Immature natural killer cell (primary cell): ENCODE results near the gene DCC. TPM values are rescaled to one million over a fixed set of nuclear protein-coding genes. Genes with fewer than 3 reads are reported as not detected.

Experiments
- DNase-seq, 3 donors: peaks; one replicate each; pipeline ENCODE4 v3.0.0; 2022; ENCODE audit warnings: mixed read lengths in 1 of 3
- H3K27ac Mint-ChIP-seq, 6 donors: one replicate each; pipeline ENCODE4 v1.8.0; 2020; ENCODE audit warnings: mixed read lengths in 6 of 6, mild to moderate bottlenecking in 5 of 6, inconsistent platforms in 4 of 6, moderate library complexity in 3 of 6
- H3K27me3 Mint-ChIP-seq, 3 donors: one replicate each; pipeline ENCODE4 v1.8.0; 2020 to 2021; ENCODE audit warnings: low read depth in 3 of 3, mild to moderate bottlenecking in 3 of 3, mixed read lengths in 3 of 3, moderate library complexity in 3 of 3, inconsistent platforms in 1 of 3
- H3K36me3 Mint-ChIP-seq, 3 donors: one replicate each; pipeline ENCODE4 v1.8.0; 2020; ENCODE audit warnings: mixed read lengths in 3 of 3, inconsistent platforms in 2 of 3, mild to moderate bottlenecking in 2 of 3
- H3K4me1 Mint-ChIP-seq, 2 donors: one replicate each; pipeline ENCODE4 v1.8.0; 2020; ENCODE audit warnings: inconsistent platforms in 2 of 2, mild to moderate bottlenecking in 2 of 2, mixed read lengths in 2 of 2, moderate library complexity in 1 of 2
- H3K4me3 Mint-ChIP-seq, 5 donors: one replicate each; pipeline ENCODE4 v1.8.0; 2020; ENCODE audit warnings: mild to moderate bottlenecking in 5 of 5, mixed read lengths in 5 of 5, inconsistent platforms in 3 of 5, moderate library complexity in 3 of 5
- H3K9me3 Mint-ChIP-seq, 6 donors: one replicate each; pipeline ENCODE4 v1.8.0; 2020; ENCODE audit warnings: mild to moderate bottlenecking in 6 of 6, mixed read lengths in 6 of 6, inconsistent platforms in 4 of 6, moderate library complexity in 3 of 6
- polyA plus RNA-seq, 3 donors: library from polyadenylated mRNA; unstranded; fragments of 300-500 nt; fragmentation: Illumina TruSeq; gene quantifications; one replicate each; pipeline ENCODE4 v1.2.3, GENCODE V29; 2021

Gene DCC
- polyA plus RNA-seq, 3 donors from 2014 or later = not detected

DNA sequence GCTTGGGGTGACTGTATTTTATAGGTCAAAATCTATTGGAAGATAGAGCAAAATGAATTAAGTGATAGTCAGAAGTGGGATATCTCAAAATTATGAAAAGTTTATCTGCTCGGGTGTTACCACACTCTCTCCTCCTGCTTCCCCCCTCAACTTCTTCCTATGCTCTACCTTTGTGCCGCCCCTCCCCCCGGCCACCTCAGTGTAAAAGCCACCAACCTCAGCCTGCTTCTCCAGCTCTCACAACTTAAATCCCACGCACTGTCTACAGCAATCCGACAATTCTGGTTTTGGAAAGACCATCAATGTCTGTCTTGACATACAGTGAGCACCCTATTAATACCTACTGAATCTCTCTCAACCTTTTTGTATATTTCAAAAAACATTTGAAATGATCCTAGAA lies 164.6 kb downstream of the DCC start:
- no peaks in the 10 kb centered on the region for H3K36me3 Mint-ChIP-seq
- no peaks in the 10 kb centered on the region for H3K4me1 Mint-ChIP-seq
- H3K27ac Mint-ChIP-seq = no peak overlapping the region
- no peak for DNase-seq
- peaks cover 0 to 2% (median 0%) of the 10 kb centered on the region in 3 donors for H3K27me3 Mint-ChIP-seq
- no peak overlapping the region for H3K4me3 Mint-ChIP-seq
- peaks cover 2 to 12% (median 8%) of the 10 kb centered on the region in 6 donors for H3K9me3 Mint-ChIP-seq

DNA sequence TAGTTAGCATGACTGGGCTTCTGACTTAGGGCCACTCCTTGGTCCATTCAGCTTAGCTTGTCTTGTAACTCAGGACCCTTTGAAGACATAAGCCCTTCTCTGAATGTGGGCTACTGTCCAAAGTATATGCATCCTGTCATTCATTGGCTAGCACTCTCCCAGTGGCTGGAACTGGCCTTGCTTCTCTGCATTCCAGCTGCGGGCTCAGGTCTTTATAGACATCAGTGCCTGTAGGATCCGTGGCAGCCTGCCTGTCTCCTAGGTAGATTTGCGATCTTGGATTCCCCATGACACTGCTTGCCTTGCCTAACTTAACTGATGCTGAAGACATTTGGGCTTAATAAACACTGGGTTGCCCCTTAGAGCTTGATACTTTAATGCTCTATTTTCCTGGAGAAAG lies 170.1 kb downstream of the DCC start:
- H3K4me1 Mint-ChIP-seq = no peaks in the 10 kb centered on the region
- DNase-seq = no peak
- H3K36me3 Mint-ChIP-seq = no peaks in the 10 kb centered on the region
- no peak overlapping the region for H3K27ac Mint-ChIP-seq
- H3K9me3 Mint-ChIP-seq = peaks cover 0 to 22% (median 3%) of the 10 kb centered on the region in 6 donors
- peaks cover 0 to 1% (median 0%) of the 10 kb centered on the region in 3 donors for H3K27me3 Mint-ChIP-seq
- H3K4me3 Mint-ChIP-seq = no peak overlapping the region

DNA sequence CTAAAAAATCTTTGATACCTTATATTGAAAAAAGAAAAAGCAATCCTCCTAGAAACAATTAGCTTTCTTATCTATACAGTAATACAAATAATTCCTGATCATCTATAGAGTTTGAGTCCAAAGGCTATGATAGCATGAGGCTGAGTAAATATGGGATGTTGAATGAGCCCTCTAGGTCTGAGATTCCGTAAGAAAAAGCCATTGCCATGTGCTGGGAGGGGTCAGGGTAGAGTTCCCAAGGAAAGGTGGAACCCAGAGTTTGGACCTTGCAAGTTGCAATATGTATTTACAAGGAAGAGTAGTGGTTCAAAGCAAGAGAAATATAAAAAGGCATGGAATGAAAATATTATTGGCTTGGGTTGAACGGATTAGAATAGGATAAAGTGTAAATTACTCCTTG lies 178.1 kb downstream of the DCC start:
- H3K9me3 Mint-ChIP-seq = peaks cover 0 to 9% (median 5%) of the 10 kb centered on the region in 6 donors
- no peak for DNase-seq
- H3K27me3 Mint-ChIP-seq = no peaks in the 10 kb centered on the region
- no peaks in the 10 kb centered on the region for H3K36me3 Mint-ChIP-seq
- H3K27ac Mint-ChIP-seq = no peak overlapping the region
- H3K4me1 Mint-ChIP-seq = no peaks in the 10 kb centered on the region
- H3K4me3 Mint-ChIP-seq = no peak overlapping the region

- Mint-ChIP-seq H3K9me3 (peaks cover 0 to 9% (median 5%) of the 10 kb centered on the region in 6 donors), H3K27ac (no peak overlapping the region), H3K4me3 (no peak overlapping the region), H3K4me1 (no peaks in the 10 kb centered on the region), H3K36me3 (no peaks in the 10 kb centered on the region), H3K27me3 (no peaks in the 10 kb centered on the region)
- DNase-seq = no peak
These were observed 179.0 kb downstream of the DCC start for GRCh38 chr18:52519021-52519420.

DNA sequence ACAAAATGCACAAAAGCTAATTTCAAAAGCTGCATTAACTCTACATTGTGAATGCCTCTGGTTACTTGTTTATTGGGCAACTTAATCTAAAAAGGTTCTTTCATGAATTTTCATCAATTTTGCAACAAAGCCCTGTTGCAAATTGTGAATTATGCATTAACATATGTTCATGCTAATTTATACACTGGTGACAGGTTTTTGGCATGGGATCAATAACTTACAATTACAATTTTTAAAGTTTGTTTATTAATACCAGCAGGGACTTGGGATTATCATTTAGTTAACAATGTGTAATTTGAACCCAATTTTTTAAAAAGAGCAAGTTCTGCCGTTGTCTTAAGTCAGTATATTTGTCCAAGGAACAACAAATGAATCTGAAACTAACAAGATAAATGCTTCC lies 183.6 kb downstream of the DCC start:
- Mint-ChIP-seq H3K27me3 (no peaks in the 10 kb centered on the region), H3K27ac (no peak overlapping the region), H3K36me3 (no peaks in the 10 kb centered on the region), H3K9me3 (peaks cover 1 to 16% (median 4%) of the 10 kb centered on the region in 6 donors), H3K4me3 (no peak overlapping the region), H3K4me1 (no peaks in the 10 kb centered on the region)
- no peak for DNase-seq

DNA sequence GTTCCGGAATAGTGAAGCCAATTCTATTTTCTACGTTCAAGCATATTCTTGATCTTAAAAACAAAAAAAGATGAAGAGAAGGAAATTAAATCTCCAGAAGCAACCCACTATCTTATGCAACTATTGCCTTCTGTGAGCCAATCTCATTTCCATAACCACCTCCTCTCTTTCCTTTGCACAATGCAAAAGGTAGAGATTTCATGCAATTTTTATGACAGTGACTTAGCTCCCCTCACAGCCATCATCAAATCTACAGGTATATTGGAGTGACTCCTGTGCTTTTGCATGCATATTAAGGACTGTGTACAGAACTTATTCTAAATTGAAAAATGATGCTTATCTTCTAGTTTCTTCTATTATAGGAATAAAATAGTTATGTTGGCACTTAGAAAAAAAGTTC lies 191.8 kb downstream of the DCC start:
- no peaks in the 10 kb centered on the region for H3K4me1 Mint-ChIP-seq
- no peak overlapping the region for H3K4me3 Mint-ChIP-seq
- H3K9me3 Mint-ChIP-seq = peaks cover 0 to 6% (median 3%) of the 10 kb centered on the region in 6 donors
- no peaks in the 10 kb centered on the region for H3K36me3 Mint-ChIP-seq
- no peak overlapping the region for H3K27ac Mint-ChIP-seq
- DNase-seq = no peak
- peaks cover 0 to 1% (median 0%) of the 10 kb centered on the region in 3 donors for H3K27me3 Mint-ChIP-seq

DNA sequence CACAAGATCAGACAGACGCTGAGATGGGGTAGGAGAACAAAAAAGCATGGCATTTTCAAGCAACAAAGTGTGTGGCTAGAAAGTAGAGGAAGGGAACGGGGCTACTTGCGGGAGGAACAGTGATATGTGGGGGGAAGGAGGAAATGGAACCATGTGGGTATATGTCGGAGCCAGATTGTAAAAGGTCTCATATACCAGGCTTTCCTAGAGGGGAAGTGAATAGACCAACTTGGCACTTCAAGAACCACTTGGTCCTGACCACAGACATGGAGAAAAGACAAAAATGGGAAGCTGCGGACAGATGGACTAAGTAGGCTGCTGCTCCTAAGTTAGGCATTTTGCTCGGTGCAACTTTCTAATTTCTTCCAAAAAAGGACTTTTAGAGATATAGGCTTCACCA lies 196.0 kb downstream of the DCC start:
- Mint-ChIP-seq H3K27ac (no peak overlapping the region), H3K4me3 (no peak overlapping the region), H3K4me1 (no peaks in the 10 kb centered on the region), H3K9me3 (peaks cover 0 to 15% (median 4%) of the 10 kb centered on the region in 6 donors), H3K27me3 (peaks cover 0 to 1% (median 0%) of the 10 kb centered on the region in 3 donors), H3K36me3 (no peaks in the 10 kb centered on the region)
- DNase-seq = no peak

- DNase-seq = no peak
- H3K27ac Mint-ChIP-seq = no peak overlapping the region
- H3K9me3 Mint-ChIP-seq = peaks cover 0 to 15% (median 4%) of the 10 kb centered on the region in 6 donors
- no peaks in the 10 kb centered on the region for H3K4me1 Mint-ChIP-seq
- H3K27me3 Mint-ChIP-seq = peaks cover 0 to 1% (median 0%) of the 10 kb centered on the region in 3 donors
- H3K36me3 Mint-ChIP-seq = no peaks in the 10 kb centered on the region
- H3K4me3 Mint-ChIP-seq = no peak overlapping the region
These were observed 197.3 kb downstream of the DCC start for GRCh38 chr18:52537261-52537660.

GRCh38 chr18:52541056-52541455 lies 201.1 kb downstream of the DCC start:
- Mint-ChIP-seq H3K9me3 (peaks cover 2 to 26% (median 5%) of the 10 kb centered on the region in 6 donors), H3K4me3 (no peak overlapping the region), H3K27ac (no peak overlapping the region), H3K4me1 (no peaks in the 10 kb centered on the region), H3K36me3 (no peaks in the 10 kb centered on the region), H3K27me3 (peaks cover 0 to 2% (median 0%) of the 10 kb centered on the region in 3 donors)
- DNase-seq = no peak

DNA sequence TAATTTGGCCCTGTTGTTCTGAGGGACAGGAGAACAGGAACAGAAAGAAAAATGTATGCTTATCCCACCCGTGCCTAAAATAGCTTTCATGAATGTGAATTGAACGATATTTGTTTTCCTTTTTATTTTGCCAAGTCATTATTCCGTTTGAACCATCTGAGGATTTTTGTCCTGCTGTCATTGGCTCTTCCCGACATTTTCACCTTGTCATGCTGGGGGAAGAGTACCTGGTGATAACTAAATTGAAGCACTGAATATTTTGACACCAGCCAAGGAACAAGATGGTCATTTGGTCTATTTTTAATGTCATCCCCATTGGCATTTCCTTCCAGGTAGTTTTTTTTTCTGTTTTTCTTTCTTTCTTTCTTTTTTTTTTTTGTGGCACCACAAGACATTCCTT lies 204.1 kb downstream of the DCC start:
- no peaks in the 10 kb centered on the region for H3K4me1 Mint-ChIP-seq
- peaks cover 0 to 2% (median 0%) of the 10 kb centered on the region in 3 donors for H3K27me3 Mint-ChIP-seq
- H3K9me3 Mint-ChIP-seq = peaks cover 2 to 20% (median 4%) of the 10 kb centered on the region in 6 donors
- no peak overlapping the region for H3K27ac Mint-ChIP-seq
- H3K4me3 Mint-ChIP-seq = no peak overlapping the region
- no peaks in the 10 kb centered on the region for H3K36me3 Mint-ChIP-seq
- no peak for DNase-seq

- H3K27me3 Mint-ChIP-seq = peaks cover 0 to 2% (median 0%) of the 10 kb centered on the region in 3 donors
- no peak overlapping the region for H3K27ac Mint-ChIP-seq
- H3K36me3 Mint-ChIP-seq = no peaks in the 10 kb centered on the region
- DNase-seq = no peak
- H3K4me3 Mint-ChIP-seq = no peak overlapping the region
- no peaks in the 10 kb centered on the region for H3K4me1 Mint-ChIP-seq
- peaks cover 0 to 28% (median 5%) of the 10 kb centered on the region in 6 donors for H3K9me3 Mint-ChIP-seq
These were observed 206.8 kb downstream of the DCC start for GRCh38 chr18:52546686-52547346.

DNA sequence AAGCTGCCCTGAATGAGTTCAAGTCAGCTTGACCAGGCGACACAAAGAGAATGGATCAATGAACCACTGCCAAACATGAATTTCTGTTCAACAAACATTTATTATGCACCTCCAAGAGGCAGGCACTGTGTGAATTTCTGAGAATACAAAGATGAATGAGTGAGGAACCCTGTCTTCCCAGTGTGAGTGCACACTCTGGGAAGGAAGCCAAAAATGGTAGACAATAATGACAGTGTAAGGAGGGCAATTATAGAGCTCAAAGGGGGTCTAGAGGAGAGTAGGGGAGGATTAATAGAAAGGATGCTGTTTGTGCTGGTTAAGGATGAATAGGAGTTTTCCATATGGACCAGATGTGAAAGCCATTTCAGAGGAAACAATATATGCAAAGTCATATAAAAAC lies 213.4 kb downstream of the DCC start:
- Mint-ChIP-seq H3K4me1 (no peaks in the 10 kb centered on the region), H3K9me3 (peaks cover 2 to 13% (median 8%) of the 10 kb centered on the region in 6 donors), H3K4me3 (no peak overlapping the region), H3K36me3 (no peaks in the 10 kb centered on the region), H3K27me3 (no peaks in the 10 kb centered on the region), H3K27ac (no peak overlapping the region)
- no peak for DNase-seq

DNA sequence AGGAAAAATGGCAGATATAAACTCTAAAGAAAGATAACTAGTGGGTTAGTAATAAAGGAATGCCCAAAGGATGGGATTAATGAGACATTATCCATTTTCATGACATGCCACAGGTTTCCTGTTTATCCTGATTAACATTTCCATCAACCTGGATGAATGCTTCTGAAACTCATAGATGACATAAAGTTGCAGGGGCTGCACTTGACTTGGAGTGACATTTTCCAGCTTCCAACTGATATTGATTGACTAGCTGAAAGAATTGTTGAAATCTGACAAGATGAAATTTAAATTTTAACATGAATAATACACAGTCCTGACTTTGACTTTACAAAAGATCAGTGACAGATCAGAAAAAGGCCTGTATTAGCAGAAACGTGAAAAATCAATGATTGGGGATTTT lies 214.2 kb downstream of the DCC start:
- Mint-ChIP-seq H3K27me3 (no peaks in the 10 kb centered on the region), H3K4me3 (no peak overlapping the region), H3K36me3 (no peaks in the 10 kb centered on the region), H3K4me1 (no peaks in the 10 kb centered on the region), H3K27ac (no peak overlapping the region), H3K9me3 (peaks cover 2 to 13% (median 8%) of the 10 kb centered on the region in 6 donors)
- no peak for DNase-seq

DNA sequence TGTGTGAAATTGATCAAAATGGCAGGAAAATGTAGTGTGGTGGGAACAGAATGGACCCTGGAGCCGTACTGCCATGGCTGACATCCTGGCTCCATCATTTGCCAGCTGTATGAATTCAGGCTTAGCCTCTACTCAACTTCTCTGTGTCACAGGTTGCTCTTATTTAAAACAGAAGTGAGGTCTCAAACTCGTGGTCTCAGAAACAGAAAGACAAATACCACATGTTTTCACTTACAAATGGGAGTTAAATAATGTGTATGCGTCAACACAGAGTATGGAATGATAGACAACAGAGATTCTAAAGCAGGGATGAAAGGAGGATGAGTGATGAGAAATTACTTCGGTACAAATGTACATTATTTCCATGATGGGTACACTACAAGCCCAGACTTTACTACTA lies 227.4 kb downstream of the DCC start:
- peaks cover 0 to 11% (median 6%) of the 10 kb centered on the region in 6 donors for H3K9me3 Mint-ChIP-seq

GRCh38 chr18:52569492-52569891 lies 229.5 kb downstream of the DCC start:
- H3K27ac Mint-ChIP-seq = no peak overlapping the region
- H3K36me3 Mint-ChIP-seq = no peaks in the 10 kb centered on the region
- H3K4me3 Mint-ChIP-seq = no peak overlapping the region
- peaks cover 0 to 4% (median 0%) of the 10 kb centered on the region in 3 donors for H3K27me3 Mint-ChIP-seq
- no peaks in the 10 kb centered on the region for H3K4me1 Mint-ChIP-seq
- no peak for DNase-seq
- peaks cover 0 to 10% (median 6%) of the 10 kb centered on the region in 6 donors for H3K9me3 Mint-ChIP-seq

More for the DNA sequence above, 227.4 kb downstream of the DCC start:
- Mint-ChIP-seq H3K27ac (no peak overlapping the region), H3K27me3 (peaks cover 0 to 3% (median 1%) of the 10 kb centered on the region in 3 donors), H3K4me3 (no peak overlapping the region), H3K36me3 (no peaks in the 10 kb centered on the region), H3K4me1 (no peaks in the 10 kb centered on the region)
- no peak for DNase-seq
